HG03045 (cell line): Measurements from ENCODE around the gene ALG1L2.
"Not testable (repeated sequence)": the region's sequence is repeated elsewhere in the genome, so short reads cannot be mapped to it uniquely, and the experiment has no call there.

Experiments
- ATAC-seq: cut with Tn5 transposase; IDR thresholded peaks from one replicate; pipeline ENCODE4 v1.9.1; 2021; ENCODE audit warnings: mild to moderate bottlenecking, moderate library complexity; ENCODE audit not compliant: unreplicated experiment

The ALG1L2 gene

GRCh38 chr3:130120291-130120690 lies 38.7 kb downstream of the ALG1L2 start:
- not testable (repeated sequence) for ATAC-seq

- not testable (repeated sequence) for ATAC-seq
Measured at GRCh38 chr3:130122891-130123775, 41.5 kb downstream of the ALG1L2 start.

GRCh38 chr3:130125406-130125805 lies 43.8 kb downstream of the ALG1L2 start:
- not testable (repeated sequence) for ATAC-seq

DNA sequence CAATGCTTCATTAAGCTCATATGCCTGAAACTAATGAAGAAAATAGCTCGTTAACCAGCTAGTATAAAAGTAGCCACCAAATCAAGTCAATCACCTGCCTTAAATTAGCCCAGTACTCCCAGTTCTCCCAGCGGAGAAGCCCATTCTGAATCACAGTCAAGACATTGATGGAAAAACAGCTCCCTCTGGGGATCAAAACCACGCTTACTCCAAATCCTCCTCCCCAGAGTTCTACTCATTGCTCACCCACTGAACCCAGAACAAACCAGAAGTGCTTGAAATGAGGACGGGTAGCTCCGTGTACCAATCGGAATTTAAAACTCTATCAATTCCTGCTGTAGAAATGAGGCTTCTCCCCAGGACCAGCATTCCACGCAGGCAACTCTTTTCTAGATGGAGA lies 54.7 kb downstream of the ALG1L2 start:
- not testable (repeated sequence) for ATAC-seq

DNA sequence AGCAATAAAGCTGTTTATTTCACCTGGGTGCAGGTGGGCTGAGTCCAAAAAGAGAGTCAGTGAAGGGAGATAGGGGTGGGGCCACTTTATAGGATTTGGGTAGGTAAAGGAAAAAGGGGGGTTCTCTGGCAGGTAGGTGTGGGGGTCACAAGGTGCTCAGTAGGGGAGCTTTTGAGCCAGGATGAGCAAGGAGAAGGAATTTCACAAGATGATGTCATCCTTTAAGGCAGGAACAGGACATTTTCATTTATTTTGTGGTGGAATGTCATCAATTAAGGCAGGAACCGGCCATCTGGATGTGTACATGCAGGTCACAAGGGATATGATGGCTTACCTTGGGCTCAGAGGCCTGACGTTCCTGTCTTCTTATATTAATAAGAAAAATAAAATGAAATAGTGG lies 56.1 kb downstream of the ALG1L2 start:
- ATAC-seq, result not testable (repeated sequence)

GRCh38 chr3:130138992-130139391 lies 57.4 kb downstream of the ALG1L2 start:
- ATAC-seq, result not testable (repeated sequence)

- ATAC-seq, result not testable (repeated sequence)
Measured at GRCh38 chr3:130140756-130141155, 59.1 kb downstream of the ALG1L2 start.

GRCh38 chr3:130143648-130144327 lies 62.2 kb downstream of the ALG1L2 start:
- not testable (repeated sequence) for ATAC-seq

- ATAC-seq, result not testable (repeated sequence)
Measured at GRCh38 chr3:130144328-130144650, 62.7 kb downstream of the ALG1L2 start.

- ATAC-seq, result not testable (repeated sequence)
Measured at GRCh38 chr3:130145456-130145855, 63.8 kb downstream of the ALG1L2 start.

DNA sequence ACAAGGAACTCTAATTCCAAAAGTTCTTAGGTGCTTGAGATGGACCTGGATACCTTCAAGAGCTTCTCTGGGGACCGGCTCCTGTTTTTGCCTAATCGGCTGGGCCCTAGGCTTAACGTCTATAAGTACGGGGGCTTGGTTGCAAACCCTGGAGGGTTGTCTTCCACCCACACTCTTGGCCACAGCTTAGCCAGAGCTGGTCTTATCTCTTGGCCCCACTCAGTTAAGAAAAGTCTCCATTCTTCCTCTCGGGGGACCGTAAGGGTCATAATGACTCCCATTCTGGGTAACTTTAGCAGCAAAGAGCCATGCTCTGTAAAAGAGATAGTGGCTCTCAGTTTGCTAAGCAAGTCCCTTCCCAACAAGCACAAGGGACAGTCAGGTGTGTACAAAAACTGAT lies 64.8 kb downstream of the ALG1L2 start:
- not testable (repeated sequence) for ATAC-seq
